SK-N-SH treated with all-trans-retinoic acid at 6 μM for 48 hours (cell line): Measurements from ENCODE around the gene ZFHX2.

ENCODE experiments used
- ARNTL ChIP-seq: fragments of 450-650 bp; formaldehyde crosslinking; IDR thresholded peaks from 2 replicates; pipeline ENCODE4 v1.5.0; 2020; ENCODE audit warnings: low read depth, mild to moderate bottlenecking, moderate library complexity, borderline replicate concordance
- CSDC2 ChIP-seq: fragments of 250-450 bp; sonication (Bioruptor Pico); IDR thresholded peaks from 2 replicates; pipeline ENCODE4 v1.5.0; 2020; ENCODE audit warnings: mild to moderate bottlenecking, moderate library complexity
- GLIS3 ChIP-seq: fragments of 250-450 bp; sonication (Bioruptor Pico); IDR thresholded peaks from 2 replicates; pipeline ENCODE4 v1.5.0; 2020; ENCODE audit warnings: mild to moderate bottlenecking, moderate library complexity
- OSR1 ChIP-seq: fragments of 250-450 bp; sonication (Bioruptor Pico); IDR thresholded peaks from 2 replicates; pipeline ENCODE4 v1.8.0; 2022; ENCODE audit warnings: moderate library complexity, mild to moderate bottlenecking, inconsistent platforms
- PPARA ChIP-seq: fragments of 250-450 bp; sonication (Bioruptor Pico); IDR thresholded peaks from 2 replicates; pipeline ENCODE4 v1.5.0; 2020; ENCODE audit warnings: mild to moderate bottlenecking, borderline replicate concordance
- RARB ChIP-seq: fragments of 250-450 bp; sonication (Bioruptor Pico); IDR thresholded peaks from 2 replicates; pipeline ENCODE4 v1.8.0; 2021; ENCODE audit warnings: mild to moderate bottlenecking, moderate library complexity
- ZFP3 ChIP-seq: fragments of 250-450 bp; sonication (Bioruptor Pico); IDR thresholded peaks from 2 replicates; pipeline ENCODE4 v1.5.0; 2020; ENCODE audit warnings: mild to moderate bottlenecking, moderate library complexity
- ZFP30 ChIP-seq: fragments of 450-650 bp; formaldehyde crosslinking; IDR thresholded peaks from 2 replicates; pipeline ENCODE4 v1.5.0; 2022; ENCODE audit warnings: mild to moderate bottlenecking, moderate library complexity
- ZNF8 ChIP-seq: fragments of 450-650 bp; formaldehyde crosslinking; IDR thresholded peaks from 2 replicates; pipeline ENCODE4 v1.5.0; 2020; ENCODE audit warnings: mild to moderate bottlenecking, moderate library complexity
- TF ChIP-seq, protein P1 (sequence below): fragments of 250-450 bp; sonication (Bioruptor Pico); IDR thresholded peaks from 2 replicates; pipeline ENCODE4 v1.5.0; 2020; ENCODE audit warnings: mild to moderate bottlenecking, moderate library complexity

DNA sequence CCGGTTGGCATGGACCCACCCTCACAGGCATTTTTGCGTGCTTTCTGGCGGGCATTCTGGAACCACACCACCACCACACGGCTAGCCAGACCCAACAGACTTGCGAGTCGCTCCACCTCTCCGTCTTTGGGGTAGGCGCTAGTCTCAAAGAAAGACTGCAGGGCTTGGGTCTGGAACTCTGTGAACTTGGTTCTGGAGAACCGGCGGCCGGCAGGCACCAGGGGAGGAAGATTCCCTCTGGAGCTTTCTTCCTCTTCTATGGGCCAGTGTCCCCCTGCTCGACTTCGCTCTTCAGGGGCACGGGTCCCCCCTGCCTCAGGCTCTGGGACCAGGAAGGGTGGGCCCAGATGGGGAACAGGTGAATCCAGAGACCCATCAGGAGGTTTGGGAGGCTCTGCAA is 26.6 kb downstream of the ZFHX2 start:
- TF ChIP-seq CSDC2 (CRISPR knock-in tag), result no peak
- no peak for TF ChIP-seq OSR1
- TF ChIP-seq PPARA, result no peak
- TF ChIP-seq ZNF8, result no peak
- TF ChIP-seq ZFP3 (CRISPR knock-in tag), result no peak
- TF ChIP-seq GLIS3 (CRISPR knock-in tag), result no peak
- TF ChIP-seq, protein P1, sequence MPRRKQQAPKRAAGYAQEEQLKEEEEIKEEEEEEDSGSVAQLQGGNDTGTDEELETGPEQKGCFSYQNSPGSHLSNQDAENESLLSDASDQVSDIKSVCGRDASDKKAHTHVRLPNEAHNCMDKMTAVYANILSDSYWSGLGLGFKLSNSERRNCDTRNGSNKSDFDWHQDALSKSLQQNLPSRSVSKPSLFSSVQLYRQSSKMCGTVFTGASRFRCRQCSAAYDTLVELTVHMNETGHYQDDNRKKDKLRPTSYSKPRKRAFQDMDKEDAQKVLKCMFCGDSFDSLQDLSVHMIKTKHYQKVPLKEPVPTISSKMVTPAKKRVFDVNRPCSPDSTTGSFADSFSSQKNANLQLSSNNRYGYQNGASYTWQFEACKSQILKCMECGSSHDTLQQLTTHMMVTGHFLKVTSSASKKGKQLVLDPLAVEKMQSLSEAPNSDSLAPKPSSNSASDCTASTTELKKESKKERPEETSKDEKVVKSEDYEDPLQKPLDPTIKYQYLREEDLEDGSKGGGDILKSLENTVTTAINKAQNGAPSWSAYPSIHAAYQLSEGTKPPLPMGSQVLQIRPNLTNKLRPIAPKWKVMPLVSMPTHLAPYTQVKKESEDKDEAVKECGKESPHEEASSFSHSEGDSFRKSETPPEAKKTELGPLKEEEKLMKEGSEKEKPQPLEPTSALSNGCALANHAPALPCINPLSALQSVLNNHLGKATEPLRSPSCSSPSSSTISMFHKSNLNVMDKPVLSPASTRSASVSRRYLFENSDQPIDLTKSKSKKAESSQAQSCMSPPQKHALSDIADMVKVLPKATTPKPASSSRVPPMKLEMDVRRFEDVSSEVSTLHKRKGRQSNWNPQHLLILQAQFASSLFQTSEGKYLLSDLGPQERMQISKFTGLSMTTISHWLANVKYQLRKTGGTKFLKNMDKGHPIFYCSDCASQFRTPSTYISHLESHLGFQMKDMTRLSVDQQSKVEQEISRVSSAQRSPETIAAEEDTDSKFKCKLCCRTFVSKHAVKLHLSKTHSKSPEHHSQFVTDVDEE (CRISPR knock-in tag), result no peak
- no peak for TF ChIP-seq ZFP30 (CRISPR knock-in tag)
- no peak for TF ChIP-seq ARNTL (CRISPR knock-in tag)
- no peak for TF ChIP-seq RARB (CRISPR knock-in tag)
